Pons (tissue), 1 donor: ENCODE data around the gene RASSF4.

Experiments used
- DNase-seq: peaks from one replicate; pipeline ENCODE4 v3.0.0-alpha.2; 2016; ENCODE audit warnings: low spot score

Gene RASSF4

GRCh38 chr10:44963772-44964633 is 4.4 kb downstream of the RASSF4 start:
- DNase-seq: peak; percentile 97

- DNase-seq: no peak
Observed at GRCh38 chr10:44965104-44965503, 5.5 kb downstream of the RASSF4 start.

- no peak for DNase-seq
Observed at GRCh38 chr10:44965651-44966097, 6.1 kb downstream of the RASSF4 start.

- no peak for DNase-seq
Observed at GRCh38 chr10:44966129-44966815, 6.7 kb downstream of the RASSF4 start.

- DNase-seq: no peak
Observed at GRCh38 chr10:44966816-44967509, 7.4 kb downstream of the RASSF4 start.

GRCh38 chr10:44967616-44968015 is 8.0 kb downstream of the RASSF4 start:
- DNase-seq: no peak

- DNase-seq: peak; percentile 85
Observed at GRCh38 chr10:44968091-44968490, 8.5 kb downstream of the RASSF4 start.

GRCh38 chr10:44968500-44969400 is 9.1 kb downstream of the RASSF4 start:
- DNase-seq: no peak

- no peak for DNase-seq
Observed at GRCh38 chr10:44969854-44970253, 10.3 kb downstream of the RASSF4 start.

GRCh38 chr10:44970812-44971395 is 11.3 kb downstream of the RASSF4 start:
- no peak for DNase-seq

GRCh38 chr10:44971434-44971833 is 11.8 kb downstream of the RASSF4 start:
- DNase-seq: no peak

GRCh38 chr10:44971935-44972757 is 12.5 kb downstream of the RASSF4 start:
- DNase-seq: no peak

GRCh38 chr10:44972874-44973306 is 13.3 kb downstream of the RASSF4 start:
- no peak for DNase-seq

- no peak for DNase-seq
Observed at GRCh38 chr10:44973323-44974081, 13.9 kb downstream of the RASSF4 start.

- DNase-seq: no peak
Observed at GRCh38 chr10:44974082-44974627, 14.6 kb downstream of the RASSF4 start.

GRCh38 chr10:44974628-44975430 is 15.2 kb downstream of the RASSF4 start:
- DNase-seq: peak; percentile 77

- no peak for DNase-seq
Observed at GRCh38 chr10:44975431-44976331, 16.1 kb downstream of the RASSF4 start.
